ENCODE results near the gene HCAR3. TPM values are rescaled to one million over a fixed set of nuclear protein-coding genes. Genes with fewer than 3 reads are reported as not detected.
A peak's percentile ranks its signal among the peaks of the same experiment; 100 is the strongest.
"Not testable (repeated sequence)": the region's sequence is repeated elsewhere in the genome, so short reads cannot be mapped to it uniquely, and the experiment has no call there.

Gene HCAR3
- total RNA-seq, 1 experiment from 2014 or later, result not detected

DNA sequence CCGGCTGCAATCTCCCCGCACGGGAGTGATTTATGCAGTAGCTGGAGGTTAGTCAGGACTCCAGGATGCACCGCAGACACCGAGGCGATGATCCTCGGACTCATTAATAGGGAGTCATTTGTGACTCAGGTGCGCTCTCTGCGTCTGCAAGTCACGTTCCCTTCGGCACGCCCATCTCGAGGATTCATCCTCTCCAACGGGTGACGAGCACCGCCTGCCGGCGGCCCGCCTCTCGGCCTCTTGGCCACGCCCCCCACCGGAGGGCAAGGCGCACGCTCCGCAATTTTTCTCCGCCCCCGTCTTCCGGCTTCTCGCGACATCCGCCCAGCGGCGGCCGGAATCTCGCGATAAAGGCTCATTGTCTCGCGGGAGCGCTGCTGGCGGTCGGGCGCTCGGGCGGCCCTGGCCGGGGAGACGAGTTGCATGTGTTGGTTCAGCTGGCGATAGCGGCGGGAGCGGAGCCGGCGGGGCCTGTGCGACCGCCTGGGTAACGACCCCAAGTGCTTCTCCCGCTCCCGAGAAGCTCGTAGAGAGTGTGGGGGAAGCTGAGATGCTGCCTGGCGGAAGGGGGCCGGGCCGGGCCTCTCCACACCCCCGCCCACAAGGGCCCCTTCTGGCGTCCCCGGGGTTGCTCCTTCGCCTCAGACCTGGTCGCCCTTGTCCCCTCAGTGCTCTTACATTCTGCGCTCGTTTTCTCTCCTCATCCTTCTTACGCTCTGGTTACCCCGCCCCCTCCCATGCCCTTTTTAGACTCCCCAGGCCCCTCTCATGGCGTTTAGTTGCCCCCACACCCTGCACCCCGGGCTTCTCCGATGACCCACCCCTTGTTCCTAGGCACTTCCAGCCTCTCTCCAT is 36.1 kb upstream of the HCAR3 start, which contains the start of gene DENR (continued):
- TF ChIP-seq ZBTB21 (CRISPR knock-in tag; IDR thresholded peaks at IDR 0.05; ENCODE audit: borderline replicate concordance), result no peak
- 0 out of 2 replicates have a peak, but pooled peaks have one; percentile 4 for TF ChIP-seq CREB1 (CRISPR knock-in tag; IDR thresholded peaks at IDR 0.05)
- TF ChIP-seq, protein P1, sequence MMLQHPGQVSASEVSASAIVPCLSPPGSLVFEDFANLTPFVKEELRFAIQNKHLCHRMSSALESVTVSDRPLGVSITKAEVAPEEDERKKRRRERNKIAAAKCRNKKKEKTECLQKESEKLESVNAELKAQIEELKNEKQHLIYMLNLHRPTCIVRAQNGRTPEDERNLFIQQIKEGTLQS (CRISPR knock-in tag; conservative IDR thresholded peaks at IDR 0.05), result no peak
- TF ChIP-seq, protein P2, sequence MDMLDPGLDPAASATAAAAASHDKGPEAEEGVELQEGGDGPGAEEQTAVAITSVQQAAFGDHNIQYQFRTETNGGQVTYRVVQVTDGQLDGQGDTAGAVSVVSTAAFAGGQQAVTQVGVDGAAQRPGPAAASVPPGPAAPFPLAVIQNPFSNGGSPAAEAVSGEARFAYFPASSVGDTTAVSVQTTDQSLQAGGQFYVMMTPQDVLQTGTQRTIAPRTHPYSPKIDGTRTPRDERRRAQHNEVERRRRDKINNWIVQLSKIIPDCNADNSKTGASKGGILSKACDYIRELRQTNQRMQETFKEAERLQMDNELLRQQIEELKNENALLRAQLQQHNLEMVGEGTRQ (CRISPR knock-in tag; IDR thresholded peaks at IDR 0.05), result peak; percentile 78
- 0 out of 2 replicates have a peak, but pooled peaks have one; percentile 69 for TF ChIP-seq FOXP1 (CRISPR knock-in tag; IDR thresholded peaks at IDR 0.05; ENCODE audit: borderline replicate concordance)
- TF ChIP-seq ZNF423 (CRISPR knock-in tag; IDR thresholded peaks at IDR 0.05), result no peak
- no peak for TF ChIP-seq JUN (CRISPR knock-in tag; IDR thresholded peaks at IDR 0.05)
- TF ChIP-seq, protein P3, sequence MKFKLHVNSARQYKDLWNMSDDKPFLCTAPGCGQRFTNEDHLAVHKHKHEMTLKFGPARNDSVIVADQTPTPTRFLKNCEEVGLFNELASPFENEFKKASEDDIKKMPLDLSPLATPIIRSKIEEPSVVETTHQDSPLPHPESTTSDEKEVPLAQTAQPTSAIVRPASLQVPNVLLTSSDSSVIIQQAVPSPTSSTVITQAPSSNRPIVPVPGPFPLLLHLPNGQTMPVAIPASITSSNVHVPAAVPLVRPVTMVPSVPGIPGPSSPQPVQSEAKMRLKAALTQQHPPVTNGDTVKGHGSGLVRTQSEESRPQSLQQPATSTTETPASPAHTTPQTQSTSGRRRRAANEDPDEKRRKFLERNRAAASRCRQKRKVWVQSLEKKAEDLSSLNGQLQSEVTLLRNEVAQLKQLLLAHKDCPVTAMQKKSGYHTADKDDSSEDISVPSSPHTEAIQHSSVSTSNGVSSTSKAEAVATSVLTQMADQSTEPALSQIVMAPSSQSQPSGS (CRISPR knock-in tag; IDR thresholded peaks at IDR 0.05; ENCODE audit: borderline replicate concordance, low read depth), result no peak
- TF ChIP-seq ETV6 (CRISPR knock-in tag; IDR thresholded peaks at IDR 0.05), result peak; percentile 16; the same call in 1 of the 2 replicates

DNA sequence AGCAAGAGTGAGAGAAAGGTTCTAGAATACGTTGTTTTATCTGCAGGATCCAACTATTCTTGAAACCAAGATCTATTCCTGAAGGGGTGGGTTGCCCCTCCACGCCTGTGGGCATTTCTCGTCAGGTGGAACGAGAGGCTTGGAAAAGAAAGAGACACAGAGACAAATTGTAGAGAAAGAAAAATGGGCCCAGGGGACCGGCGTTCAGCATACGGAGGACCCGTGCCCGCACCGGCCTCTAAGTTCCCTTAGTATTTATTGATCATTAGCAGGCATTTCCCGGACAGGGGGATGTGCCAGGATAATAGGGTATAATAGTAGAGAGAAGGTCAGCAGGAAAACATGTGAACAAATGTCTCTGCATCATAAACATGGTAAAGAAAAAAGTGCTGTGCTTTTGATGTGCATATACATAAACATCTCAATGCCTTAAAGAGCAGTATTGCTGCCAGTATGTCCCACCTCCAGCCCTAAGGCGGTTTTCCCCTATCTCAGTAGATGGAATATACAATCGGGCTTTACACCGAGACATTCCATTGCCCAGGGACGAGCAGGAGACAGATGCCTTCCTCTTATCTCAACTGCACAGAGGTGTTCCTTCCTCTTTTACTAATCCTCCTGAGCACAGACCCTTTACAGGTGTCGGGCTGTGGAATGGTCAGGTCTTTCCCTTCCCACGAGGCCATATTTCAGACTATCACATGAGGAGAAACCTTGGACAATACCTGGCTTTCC is 34.3 kb upstream of the HCAR3 start:
- H3K27me3 Mint-ChIP-seq (ENCODE audit: low read depth); POLR2A ChIA-PET; DNase-seq (ENCODE audit: low spot score); CTCF ChIA-PET; H3K9me3 Mint-ChIP-seq; ATAC-seq: not testable (repeated sequence)
- Mint-ChIP-seq H3K27ac (peak overlapping the region; percentile 99), H3K4me3 (peak overlapping the region; percentile 97), H3K4me1 (peaks cover 35% of the 10 kb centered on the region), H3K36me3 (peaks cover 22% of the 10 kb centered on the region)
- 0 out of 2 replicates have a peak, but pooled peaks have one; percentile 2 for TF ChIP-seq ZNF232 (CRISPR knock-in tag; IDR thresholded peaks at IDR 0.05)

DNA sequence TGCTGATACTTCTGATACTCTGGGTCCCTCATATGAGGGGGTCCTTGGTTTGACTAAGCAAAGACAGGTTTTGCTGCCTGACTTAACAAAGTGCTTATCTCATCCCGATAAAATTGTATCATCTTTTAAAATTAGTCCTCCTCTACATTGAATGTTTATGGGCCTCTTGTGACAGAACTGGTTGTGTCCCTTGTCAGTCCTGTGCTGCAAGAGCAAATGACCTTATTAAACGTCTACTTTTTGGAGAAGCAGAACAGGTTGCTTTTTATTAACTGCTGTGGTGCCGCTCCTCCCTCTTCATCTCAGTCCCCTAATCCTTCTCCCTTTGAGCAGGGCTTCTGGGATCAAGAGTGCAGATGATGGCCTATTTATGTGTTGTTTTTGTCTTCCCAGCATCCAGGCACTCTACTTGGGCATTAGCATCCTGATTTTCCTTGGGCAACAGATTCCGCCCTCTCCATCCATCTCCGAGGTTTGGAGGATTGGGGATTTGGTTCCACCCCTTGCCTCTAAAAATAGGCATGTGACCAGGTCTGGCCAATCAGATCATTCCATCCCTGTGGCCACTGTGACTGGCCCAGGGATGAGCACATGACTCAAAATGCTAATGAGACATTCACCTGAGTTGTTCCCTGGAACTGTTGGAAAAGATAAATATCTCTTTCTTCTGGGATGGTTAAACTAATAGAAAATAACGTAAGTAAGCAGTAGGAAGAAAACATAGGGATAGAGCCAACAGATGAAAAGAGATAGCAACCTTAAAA is 33.1 kb upstream of the HCAR3 start:
- H3K27ac Mint-ChIP-seq, result peak overlapping the region; percentile 99
- POLR2A ChIA-PET, result no interaction called here
- DNase-seq (ENCODE audit: low spot score) (peak; percentile 36), ATAC-seq (peak; percentile 18; the same call in 1 of the 2 replicates)
- CTCF ChIA-PET, result interaction anchor here (0.9 kb wide), 1 partner anchor 90 kb away, joined by 3 read pairs; no protein-coding TSS in a partner anchor
- H3K4me1 Mint-ChIP-seq, result peaks cover 35% of the 10 kb centered on the region
- no peaks in the 10 kb centered on the region for H3K27me3 Mint-ChIP-seq (ENCODE audit: low read depth)
- H3K4me3 Mint-ChIP-seq, result peak overlapping the region; percentile 53
- peaks cover 14% of the 10 kb centered on the region for H3K36me3 Mint-ChIP-seq
- H3K9me3 Mint-ChIP-seq, result peaks cover 4% of the 10 kb centered on the region
- TF ChIP-seq NR1H2 (CRISPR knock-in tag; IDR thresholded peaks at IDR 0.05) (no peak), NFYB (CRISPR knock-in tag; conservative IDR thresholded peaks at IDR 0.05; ENCODE audit: low read depth) (no peak), RELA (CRISPR knock-in tag; IDR thresholded peaks at IDR 0.05; ENCODE audit: borderline replicate concordance) (no peak), ELF4 (CRISPR knock-in tag; IDR thresholded peaks at IDR 0.05; ENCODE audit: low read depth) (no peak), JAZF1 (CRISPR knock-in tag; IDR thresholded peaks at IDR 0.05) (no peak)
- TF ChIP-seq, protein P2 (CRISPR knock-in tag; IDR thresholded peaks at IDR 0.05), result peak; percentile 94
- TF ChIP-seq, protein P4, sequence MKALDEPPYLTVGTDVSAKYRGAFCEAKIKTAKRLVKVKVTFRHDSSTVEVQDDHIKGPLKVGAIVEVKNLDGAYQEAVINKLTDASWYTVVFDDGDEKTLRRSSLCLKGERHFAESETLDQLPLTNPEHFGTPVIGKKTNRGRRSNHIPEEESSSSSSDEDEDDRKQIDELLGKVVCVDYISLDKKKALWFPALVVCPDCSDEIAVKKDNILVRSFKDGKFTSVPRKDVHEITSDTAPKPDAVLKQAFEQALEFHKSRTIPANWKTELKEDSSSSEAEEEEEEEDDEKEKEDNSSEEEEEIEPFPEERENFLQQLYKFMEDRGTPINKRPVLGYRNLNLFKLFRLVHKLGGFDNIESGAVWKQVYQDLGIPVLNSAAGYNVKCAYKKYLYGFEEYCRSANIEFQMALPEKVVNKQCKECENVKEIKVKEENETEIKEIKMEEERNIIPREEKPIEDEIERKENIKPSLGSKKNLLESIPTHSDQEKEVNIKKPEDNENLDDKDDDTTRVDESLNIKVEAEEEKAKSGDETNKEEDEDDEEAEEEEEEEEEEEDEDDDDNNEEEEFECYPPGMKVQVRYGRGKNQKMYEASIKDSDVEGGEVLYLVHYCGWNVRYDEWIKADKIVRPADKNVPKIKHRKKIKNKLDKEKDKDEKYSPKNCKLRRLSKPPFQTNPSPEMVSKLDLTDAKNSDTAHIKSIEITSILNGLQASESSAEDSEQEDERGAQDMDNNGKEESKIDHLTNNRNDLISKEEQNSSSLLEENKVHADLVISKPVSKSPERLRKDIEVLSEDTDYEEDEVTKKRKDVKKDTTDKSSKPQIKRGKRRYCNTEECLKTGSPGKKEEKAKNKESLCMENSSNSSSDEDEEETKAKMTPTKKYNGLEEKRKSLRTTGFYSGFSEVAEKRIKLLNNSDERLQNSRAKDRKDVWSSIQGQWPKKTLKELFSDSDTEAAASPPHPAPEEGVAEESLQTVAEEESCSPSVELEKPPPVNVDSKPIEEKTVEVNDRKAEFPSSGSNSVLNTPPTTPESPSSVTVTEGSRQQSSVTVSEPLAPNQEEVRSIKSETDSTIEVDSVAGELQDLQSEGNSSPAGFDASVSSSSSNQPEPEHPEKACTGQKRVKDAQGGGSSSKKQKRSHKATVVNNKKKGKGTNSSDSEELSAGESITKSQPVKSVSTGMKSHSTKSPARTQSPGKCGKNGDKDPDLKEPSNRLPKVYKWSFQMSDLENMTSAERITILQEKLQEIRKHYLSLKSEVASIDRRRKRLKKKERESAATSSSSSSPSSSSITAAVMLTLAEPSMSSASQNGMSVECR (CRISPR knock-in tag; IDR thresholded peaks at IDR 0.05; ENCODE audit: borderline replicate concordance), result no peak
- TF ChIP-seq, protein P5, sequence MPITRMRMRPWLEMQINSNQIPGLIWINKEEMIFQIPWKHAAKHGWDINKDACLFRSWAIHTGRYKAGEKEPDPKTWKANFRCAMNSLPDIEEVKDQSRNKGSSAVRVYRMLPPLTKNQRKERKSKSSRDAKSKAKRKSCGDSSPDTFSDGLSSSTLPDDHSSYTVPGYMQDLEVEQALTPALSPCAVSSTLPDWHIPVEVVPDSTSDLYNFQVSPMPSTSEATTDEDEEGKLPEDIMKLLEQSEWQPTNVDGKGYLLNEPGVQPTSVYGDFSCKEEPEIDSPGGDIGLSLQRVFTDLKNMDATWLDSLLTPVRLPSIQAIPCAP (CRISPR knock-in tag; IDR thresholded peaks at IDR 0.05), result no peak
- TF ChIP-seq, protein P6, sequence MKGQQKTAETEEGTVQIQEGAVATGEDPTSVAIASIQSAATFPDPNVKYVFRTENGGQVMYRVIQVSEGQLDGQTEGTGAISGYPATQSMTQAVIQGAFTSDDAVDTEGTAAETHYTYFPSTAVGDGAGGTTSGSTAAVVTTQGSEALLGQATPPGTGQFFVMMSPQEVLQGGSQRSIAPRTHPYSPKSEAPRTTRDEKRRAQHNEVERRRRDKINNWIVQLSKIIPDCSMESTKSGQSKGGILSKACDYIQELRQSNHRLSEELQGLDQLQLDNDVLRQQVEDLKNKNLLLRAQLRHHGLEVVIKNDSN (CRISPR knock-in tag; IDR thresholded peaks at IDR 0.05), result peak; percentile 92

All from WTC11 (cell line).